GM12801 (cell line): ENCODE data around the gene DUSP18.

ENCODE experiments used
- TF ChIP-seq, protein P1 (sequence below): IDR thresholded peaks from one replicate; pipeline ENCODE4 v1.5.1; 2011; ENCODE audit warnings: control low read depth; ENCODE audit not compliant: insufficient read length; ENCODE audit errors: extremely low read depth

The DUSP18 gene

DNA sequence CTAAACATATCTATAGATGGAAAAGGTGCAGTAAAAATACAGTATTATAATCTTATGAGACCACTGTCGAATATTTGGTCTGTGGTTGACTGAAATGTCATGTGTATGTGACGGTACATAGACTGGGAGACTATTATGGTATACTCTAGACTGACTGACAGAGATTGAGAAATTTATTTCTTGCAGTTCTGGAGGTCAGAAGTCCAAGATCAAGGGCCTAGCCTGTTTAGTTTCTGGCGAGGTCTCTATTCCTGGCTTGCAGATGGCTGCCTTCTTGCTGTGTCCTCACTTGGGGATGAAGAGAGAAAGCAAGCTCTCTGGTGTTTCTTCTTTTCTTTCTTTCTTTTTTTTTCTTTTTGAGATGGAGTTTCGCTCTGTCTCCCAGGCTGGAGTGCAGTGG lies 19.7 kb upstream of the DUSP18 start:
- TF ChIP-seq, protein P1, sequence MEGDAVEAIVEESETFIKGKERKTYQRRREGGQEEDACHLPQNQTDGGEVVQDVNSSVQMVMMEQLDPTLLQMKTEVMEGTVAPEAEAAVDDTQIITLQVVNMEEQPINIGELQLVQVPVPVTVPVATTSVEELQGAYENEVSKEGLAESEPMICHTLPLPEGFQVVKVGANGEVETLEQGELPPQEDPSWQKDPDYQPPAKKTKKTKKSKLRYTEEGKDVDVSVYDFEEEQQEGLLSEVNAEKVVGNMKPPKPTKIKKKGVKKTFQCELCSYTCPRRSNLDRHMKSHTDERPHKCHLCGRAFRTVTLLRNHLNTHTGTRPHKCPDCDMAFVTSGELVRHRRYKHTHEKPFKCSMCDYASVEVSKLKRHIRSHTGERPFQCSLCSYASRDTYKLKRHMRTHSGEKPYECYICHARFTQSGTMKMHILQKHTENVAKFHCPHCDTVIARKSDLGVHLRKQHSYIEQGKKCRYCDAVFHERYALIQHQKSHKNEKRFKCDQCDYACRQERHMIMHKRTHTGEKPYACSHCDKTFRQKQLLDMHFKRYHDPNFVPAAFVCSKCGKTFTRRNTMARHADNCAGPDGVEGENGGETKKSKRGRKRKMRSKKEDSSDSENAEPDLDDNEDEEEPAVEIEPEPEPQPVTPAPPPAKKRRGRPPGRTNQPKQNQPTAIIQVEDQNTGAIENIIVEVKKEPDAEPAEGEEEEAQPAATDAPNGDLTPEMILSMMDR = no peak

DNA sequence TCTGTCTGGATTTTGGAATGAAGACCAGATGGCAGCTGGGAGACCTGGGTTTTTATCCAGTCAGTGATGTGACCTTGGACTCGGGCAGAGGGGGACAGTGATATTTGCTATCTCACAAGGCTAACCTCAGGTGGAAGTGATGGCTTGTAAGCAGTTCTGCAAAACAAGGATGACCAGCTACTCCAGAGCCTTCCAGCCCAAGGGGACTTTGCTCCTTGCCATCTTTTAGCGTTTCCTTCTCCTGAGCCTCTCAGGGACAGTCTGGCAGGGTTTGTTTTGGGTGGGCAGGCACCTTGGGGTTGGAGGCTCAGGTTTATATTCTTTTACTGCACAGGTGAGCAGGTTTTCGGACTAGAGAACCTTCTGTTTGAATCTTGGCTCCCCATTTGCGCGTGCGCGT lies 17.5 kb upstream of the DUSP18 start:
- TF ChIP-seq, protein P1 = no peak

DNA sequence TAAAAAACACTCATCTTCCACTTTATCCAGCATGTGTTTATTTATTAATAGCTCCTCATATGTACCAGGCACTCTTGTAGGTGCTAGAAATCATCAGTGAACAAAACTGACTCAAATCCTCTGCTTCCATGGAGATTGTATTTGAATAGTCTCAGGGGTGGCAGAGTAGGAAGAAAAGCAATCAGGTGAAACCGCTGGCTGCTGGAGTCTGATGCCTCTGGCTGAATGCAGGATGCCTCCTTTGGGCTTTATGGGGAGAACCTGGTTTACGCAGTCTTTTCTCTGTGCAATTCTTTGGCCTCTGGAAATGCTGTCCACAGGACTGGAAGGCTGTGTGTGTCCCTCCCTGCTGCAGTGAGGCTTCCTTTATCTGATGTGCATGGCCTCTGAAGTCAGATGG lies 14.2 kb upstream of the DUSP18 start:
- TF ChIP-seq, protein P1 = no peak

DNA sequence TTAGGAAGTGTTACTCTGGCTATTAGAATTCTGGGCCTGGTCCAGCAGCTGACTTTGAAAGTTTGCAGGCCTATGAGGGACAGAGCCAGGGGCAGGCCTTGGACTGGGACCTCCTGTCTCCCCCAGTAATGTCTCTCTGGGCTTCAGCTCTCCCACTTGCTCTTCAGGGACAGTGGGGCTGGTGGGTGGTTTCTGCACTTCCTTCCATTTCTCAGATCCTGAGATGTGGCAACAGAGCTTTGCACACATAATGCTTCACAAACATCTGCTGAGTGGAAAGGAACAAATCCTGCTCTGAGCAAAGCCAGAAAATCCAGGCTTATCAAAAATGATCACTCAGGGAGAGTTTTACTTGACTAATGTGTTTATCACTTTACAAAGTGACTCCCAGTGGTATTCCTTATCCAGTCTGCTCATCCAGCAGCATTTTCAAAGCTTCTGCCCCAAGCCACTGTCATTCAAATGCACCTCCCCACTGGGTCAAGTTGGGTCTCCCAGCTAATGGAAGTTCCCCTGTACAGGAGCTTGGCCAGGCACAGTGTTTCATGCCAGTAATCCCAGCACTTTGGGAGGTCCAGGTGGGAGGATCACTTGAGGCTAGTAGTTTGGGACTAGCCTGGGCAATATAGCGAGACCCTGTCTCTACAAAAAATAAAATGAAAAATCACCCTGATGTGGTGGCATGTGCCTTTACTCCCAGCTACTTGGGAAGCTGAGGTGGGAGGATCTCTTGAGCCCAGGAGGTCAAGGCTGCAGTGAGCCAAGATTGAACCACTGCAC lies 13.5 kb upstream of the DUSP18 start:
- TF ChIP-seq, protein P1 = no peak

DNA sequence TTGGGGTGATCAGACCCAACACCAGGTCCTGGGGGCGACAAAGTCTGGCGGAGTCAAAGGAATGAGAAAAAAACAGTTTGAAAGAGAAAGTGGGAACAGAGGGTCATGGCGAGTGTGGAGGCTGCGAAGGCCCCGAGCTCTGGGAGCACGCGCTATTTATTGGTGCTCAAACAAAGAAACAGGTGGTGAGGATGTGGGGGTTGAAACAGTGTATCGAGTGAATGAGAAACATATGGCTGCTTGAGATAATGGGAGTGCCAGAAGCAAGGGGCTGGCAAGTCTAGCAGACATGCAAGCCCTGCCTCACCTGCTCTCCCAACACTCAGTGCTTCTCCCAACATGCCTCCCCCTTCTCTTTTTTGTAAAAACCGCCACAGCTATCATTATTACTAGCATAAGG lies 7.8 kb upstream of the DUSP18 start:
- TF ChIP-seq, protein P1 = no peak

DNA sequence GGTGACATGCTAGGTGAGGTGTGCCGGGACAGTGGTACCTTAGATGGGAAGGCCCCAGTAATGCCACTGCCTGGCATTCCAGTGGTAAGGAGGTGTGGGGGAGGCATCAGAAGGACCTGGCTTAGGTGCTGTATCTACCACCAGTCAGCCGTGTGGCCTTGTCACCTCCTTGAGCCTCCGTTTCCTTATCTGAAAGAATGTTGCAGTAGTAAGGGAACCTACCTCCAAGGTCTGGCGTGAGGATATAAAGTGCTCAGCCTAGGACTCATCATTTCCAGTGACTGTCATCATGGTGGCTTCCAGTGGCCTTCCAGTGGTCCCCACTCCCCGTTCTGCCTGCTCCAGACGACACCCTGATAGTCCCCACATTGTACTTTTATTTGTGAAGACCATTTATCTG lies 6.8 kb upstream of the DUSP18 start:
- TF ChIP-seq, protein P1 = no peak

DNA sequence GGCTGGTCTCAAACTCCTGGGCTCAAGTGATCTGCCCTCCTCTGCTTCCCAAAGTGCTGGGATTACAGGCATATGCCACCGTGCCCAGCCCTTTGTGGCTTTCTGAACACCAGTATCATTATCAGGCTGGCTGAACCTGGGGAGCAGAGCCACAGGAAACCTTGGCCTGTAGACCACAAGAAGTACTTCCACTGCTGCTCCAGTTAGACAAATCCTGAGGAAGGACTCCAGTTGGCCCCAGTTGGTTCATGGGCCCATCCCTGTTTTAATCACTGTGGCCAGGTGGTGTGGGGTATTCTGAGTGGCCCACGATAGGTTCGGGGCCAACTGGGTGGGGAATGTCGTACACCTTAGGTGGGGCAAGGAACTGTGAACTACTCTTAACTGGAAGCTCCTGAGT lies 5.5 kb upstream of the DUSP18 start:
- TF ChIP-seq, protein P1 = no peak

DNA sequence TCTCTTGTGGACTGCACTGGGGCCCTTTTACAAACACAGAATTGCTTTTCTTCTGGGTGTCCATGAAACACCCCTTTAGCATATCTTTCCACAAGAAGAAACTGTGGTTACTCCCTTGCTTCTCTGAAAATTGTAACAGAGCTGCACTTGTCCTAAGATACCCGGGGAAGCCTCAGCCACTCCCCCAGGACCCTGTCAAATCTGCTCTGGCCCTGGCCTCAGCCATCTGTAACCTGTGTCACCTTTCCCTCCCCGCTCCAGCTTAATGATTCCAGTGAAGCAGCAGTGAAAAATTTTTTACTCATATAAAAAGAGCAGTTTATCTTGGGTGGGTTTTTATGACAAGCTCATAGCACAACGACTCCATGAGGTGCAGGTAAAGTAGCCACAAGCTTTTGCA lies 3.4 kb upstream of the DUSP18 start:
- TF ChIP-seq, protein P1 = no peak
